AG04449 (cell line): ENCODE results near the gene NLGN1.

Source experiments
- CTCF ChIA-PET: fragments of 350-600 bp; formaldehyde crosslinking; extraction: SDS; loops from one replicate; lab custom pipeline; 2021; ENCODE audit warnings: antibody characterized with exemption; lab: Yijun Ruan, JAX
- POLR2A ChIA-PET: fragments of 400-600, 350-600 bp; formaldehyde crosslinking; extraction: SDS; loops from one replicate; lab custom pipeline; 2020; ENCODE audit warnings: antibody characterized with exemption, inconsistent platforms; lab: Yijun Ruan, JAX
- DNase-seq: peaks from one replicate; pipeline ENCODE4 v3.0.0-alpha.2; 2010; ENCODE audit warnings: low read depth, low spot score
- H3K4me3 ChIP-seq: 2 replicates; pipeline ENCODE4 v1.5.1; 2011; ENCODE audit warnings: low read depth, mild to moderate bottlenecking, control low read depth, low read length
- CTCF ChIP-seq: IDR thresholded peaks from one replicate; pipeline ENCODE4 v1.5.1; 2011; ENCODE audit warnings: mild to moderate bottlenecking, moderate library complexity, low read length, control low read depth, inconsistent platforms; ENCODE audit not compliant: insufficient read depth; ENCODE audit errors: missing control alignments

Gene NLGN1

DNA sequence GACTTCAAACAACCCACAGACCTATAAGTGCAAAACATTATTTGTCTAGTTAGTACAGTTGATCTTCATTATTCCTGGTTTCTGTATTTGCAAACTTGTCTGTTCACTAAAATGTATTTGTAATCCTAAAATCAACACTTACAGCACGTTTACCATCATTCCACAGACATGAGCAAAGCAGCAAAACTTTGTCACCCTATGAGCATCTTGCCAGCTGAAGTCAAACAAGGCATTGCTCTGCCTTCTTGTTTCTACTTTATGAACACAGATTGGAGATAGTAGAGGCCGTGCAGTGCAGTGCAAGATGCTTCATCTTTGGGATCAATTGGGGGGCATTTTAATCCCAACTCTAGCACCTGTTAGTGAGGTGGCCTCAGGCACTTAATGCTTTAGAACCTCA, 202.1 kb downstream of the NLGN1 start:
- POLR2A ChIA-PET: no interaction called here
- CTCF ChIA-PET: interaction anchor here (1.6 to 2.0 kb wide), 2 partner anchors 13 to 14 kb away, joined by 5 to 6 read pairs; no protein-coding TSS in a partner anchor
- TF ChIP-seq CTCF: no peak
- no peak overlapping the region for H3K4me3 ChIP-seq
- peak; percentile 69 for DNase-seq

DNA sequence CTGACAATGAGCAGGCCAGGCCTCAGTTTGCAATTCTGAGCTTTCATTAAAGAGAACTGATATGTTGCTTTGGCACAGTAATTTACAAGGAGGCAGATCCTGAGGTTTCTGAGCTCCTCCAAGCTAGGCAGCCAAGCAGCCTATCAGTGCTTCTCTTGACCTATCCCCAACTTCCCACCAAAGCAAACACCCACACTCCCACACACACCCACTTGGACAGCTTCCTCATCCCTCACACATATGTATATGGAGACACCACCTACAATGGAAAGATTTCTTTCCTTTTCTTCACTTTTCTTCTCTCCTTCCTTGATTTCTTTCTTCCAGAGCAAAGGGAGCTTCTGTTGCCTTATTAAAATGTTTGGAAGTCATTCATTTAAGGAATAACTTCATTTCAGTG, 217.0 kb downstream of the NLGN1 start:
- CTCF ChIA-PET: no interaction called here
- TF ChIP-seq CTCF: no peak
- POLR2A ChIA-PET: no interaction called here
- H3K4me3 ChIP-seq: no peak overlapping the region
- no peak for DNase-seq

DNA sequence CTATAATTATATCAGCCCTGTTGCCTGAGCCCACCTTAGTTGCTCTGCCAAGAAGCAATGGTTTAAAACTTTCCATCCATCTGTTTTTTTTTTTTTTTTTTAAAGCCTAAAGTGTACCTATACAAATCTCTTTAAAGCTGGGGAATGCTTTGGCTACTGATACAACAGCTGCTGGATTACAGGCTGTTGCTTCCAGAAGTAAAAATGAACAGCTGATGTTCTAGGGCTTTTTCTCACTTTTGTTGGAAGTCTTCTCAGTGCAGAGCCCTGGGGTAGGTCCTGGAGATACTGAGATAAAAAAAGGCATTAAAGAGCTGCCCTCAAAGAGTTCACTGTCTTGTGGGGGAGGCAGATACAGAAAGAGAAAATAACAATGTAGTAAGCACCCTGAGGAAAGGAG, 218.1 kb downstream of the NLGN1 start:
- H3K4me3 ChIP-seq: no peak overlapping the region
- CTCF ChIA-PET: no interaction called here
- POLR2A ChIA-PET: no interaction called here
- DNase-seq: no peak
- TF ChIP-seq CTCF: no peak

GRCh38 chr3:173617490-173617889, 219.9 kb downstream of the NLGN1 start:
- no peak overlapping the region for H3K4me3 ChIP-seq
- DNase-seq: no peak
- no peak for TF ChIP-seq CTCF
- ChIA-PET CTCF (interaction anchor here (1.0 to 1.1 kb wide), 2 partner anchors 10 to 12 kb away, joined by 3 read pairs; no protein-coding TSS in a partner anchor), POLR2A (no interaction called here)

GRCh38 chr3:173618148-173618547, 220.6 kb downstream of the NLGN1 start:
- CTCF ChIA-PET: interaction anchor here (1.1 kb wide), 1 partner anchor 11 kb away, joined by 3 read pairs; no protein-coding TSS in a partner anchor
- POLR2A ChIA-PET: no interaction called here
- no peak for TF ChIP-seq CTCF
- no peak overlapping the region for H3K4me3 ChIP-seq
- no peak for DNase-seq

- ChIA-PET POLR2A (no interaction called here), CTCF (interaction anchor here (1.1 kb wide), 1 partner anchor 12 kb away, joined by 3 read pairs; no protein-coding TSS in a partner anchor)
- TF ChIP-seq CTCF: no peak
- H3K4me3 ChIP-seq: no peak overlapping the region
- DNase-seq: no peak
These were observed 221.2 kb downstream of the NLGN1 start for GRCh38 chr3:173618703-173619102.
